Measurements from ENCODE around the gene TSPAN32. TPM values are rescaled to one million over a fixed set of nuclear protein-coding genes. Genes with fewer than 3 reads are reported as not detected.
A peak's percentile ranks its signal among the peaks of the same experiment; 100 is the strongest.

Gene TSPAN32
- total RNA-seq, 4 donors from 2014 or later = 0.19 to 6.4 (median 2.7) TPM

GRCh38 chr11:2264366-2265053 is 37.3 kb upstream of the TSPAN32 start:
- DNase-seq (ENCODE audit: low spot score) = no peak
- ATAC-seq (ENCODE audit: low FRiP score) = no peak
- TF ChIP-seq, protein P1, sequence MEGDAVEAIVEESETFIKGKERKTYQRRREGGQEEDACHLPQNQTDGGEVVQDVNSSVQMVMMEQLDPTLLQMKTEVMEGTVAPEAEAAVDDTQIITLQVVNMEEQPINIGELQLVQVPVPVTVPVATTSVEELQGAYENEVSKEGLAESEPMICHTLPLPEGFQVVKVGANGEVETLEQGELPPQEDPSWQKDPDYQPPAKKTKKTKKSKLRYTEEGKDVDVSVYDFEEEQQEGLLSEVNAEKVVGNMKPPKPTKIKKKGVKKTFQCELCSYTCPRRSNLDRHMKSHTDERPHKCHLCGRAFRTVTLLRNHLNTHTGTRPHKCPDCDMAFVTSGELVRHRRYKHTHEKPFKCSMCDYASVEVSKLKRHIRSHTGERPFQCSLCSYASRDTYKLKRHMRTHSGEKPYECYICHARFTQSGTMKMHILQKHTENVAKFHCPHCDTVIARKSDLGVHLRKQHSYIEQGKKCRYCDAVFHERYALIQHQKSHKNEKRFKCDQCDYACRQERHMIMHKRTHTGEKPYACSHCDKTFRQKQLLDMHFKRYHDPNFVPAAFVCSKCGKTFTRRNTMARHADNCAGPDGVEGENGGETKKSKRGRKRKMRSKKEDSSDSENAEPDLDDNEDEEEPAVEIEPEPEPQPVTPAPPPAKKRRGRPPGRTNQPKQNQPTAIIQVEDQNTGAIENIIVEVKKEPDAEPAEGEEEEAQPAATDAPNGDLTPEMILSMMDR (IDR thresholded peaks at IDR 0.05) = no peak

- ATAC-seq (ENCODE audit: low FRiP score) (no peak), DNase-seq (ENCODE audit: low spot score) (peak; percentile 14)
- TF ChIP-seq, protein P1 (IDR thresholded peaks at IDR 0.05) = no peak
Measured at GRCh38 chr11:2265396-2265795, 36.4 kb upstream of the TSPAN32 start.

DNA sequence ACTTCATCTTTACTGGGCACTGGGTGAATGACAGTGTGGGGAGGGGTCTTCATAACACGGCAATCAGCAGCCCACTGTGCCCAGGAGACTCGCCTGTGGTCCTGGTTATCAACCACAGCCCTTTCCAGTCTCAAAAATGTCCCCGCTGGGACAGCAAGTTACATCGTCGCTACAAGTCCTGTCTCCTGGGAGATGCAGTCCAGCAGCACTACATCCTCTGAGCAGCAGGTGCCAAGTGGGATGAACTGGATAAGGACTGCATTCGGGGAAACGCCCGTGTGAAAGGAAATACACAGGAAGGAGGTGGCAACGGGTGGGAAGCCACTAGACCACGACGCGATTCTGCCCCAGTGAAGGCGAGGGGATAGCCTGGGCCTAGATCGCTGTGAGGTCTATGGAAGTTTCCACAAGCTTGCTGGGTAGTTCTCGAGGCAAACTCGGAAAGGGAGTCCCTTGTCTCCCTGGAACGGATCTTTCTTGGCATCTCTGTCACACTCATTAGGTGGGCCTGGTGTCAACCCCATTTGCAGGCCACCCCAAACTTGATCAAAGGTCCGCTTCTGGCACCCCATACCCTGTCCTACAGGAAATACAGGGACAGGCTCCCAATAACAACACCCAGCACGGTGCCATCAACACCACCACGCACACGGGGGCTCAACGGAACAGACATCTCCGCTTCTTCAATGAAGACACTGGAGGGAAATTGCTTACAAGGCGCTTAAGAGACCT is 35.8 kb upstream of the TSPAN32 start:
- DNase-seq (ENCODE audit: low spot score) = peak; percentile 20
- TF ChIP-seq, protein P1 (IDR thresholded peaks at IDR 0.05) = no peak

DNA sequence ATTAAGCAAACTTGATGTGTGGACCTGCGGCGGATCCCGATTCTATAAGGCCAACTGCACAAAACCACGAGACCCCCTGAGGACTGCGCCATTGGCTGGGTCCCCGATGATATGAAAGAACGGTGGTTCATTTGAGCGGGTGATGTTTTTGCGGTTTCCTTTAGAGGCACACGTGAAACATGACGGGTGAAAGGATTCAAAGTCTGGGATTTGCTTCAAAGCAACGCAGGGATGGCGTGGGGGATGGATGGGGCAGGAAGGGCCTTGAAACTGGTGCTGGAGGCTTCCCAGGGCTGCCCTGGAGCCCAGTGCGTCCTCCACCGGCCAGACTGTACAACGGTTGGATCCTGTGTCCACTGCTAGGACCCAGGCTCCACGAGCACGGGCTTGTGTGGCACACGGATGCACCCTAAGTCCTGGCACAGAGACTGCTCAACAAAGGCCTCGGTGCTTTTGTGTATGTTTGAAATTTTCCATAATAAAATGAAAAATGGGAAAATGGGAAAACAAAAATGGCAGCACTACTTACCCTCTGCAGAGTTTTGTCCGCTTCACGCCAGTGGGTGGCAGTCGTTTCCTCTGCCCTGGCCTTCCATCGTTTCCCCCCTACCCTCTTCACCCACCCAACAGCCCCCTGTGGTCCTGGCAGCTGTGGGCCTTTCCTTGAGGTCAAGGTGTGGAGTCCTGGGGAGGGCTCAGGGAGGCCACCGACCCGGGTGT is 35.1 kb upstream of the TSPAN32 start:
- DNase-seq (ENCODE audit: low spot score) (no peak), ATAC-seq (ENCODE audit: low FRiP score) (no peak)
- TF ChIP-seq, protein P1 (IDR thresholded peaks at IDR 0.05) = no peak

More for the DNA sequence above, 35.8 kb upstream of the TSPAN32 start:
- no peak for ATAC-seq (ENCODE audit: low FRiP score)

GRCh38 chr11:2267306-2267850 is 34.4 kb upstream of the TSPAN32 start:
- no peak for DNase-seq (ENCODE audit: low spot score)
- no peak for ATAC-seq (ENCODE audit: low FRiP score)
- TF ChIP-seq, protein P1 (IDR thresholded peaks at IDR 0.05) = no peak

GRCh38 chr11:2267851-2268728 is 33.7 kb upstream of the TSPAN32 start:
- DNase-seq (ENCODE audit: low spot score) (peak; percentile 23), ATAC-seq (ENCODE audit: low FRiP score) (no peak)
- TF ChIP-seq, protein P1 (IDR thresholded peaks at IDR 0.05) = no peak

All from omental fat pad (tissue), 4 donors.